ENCODE measurements around the gene CENPF.

DNA sequence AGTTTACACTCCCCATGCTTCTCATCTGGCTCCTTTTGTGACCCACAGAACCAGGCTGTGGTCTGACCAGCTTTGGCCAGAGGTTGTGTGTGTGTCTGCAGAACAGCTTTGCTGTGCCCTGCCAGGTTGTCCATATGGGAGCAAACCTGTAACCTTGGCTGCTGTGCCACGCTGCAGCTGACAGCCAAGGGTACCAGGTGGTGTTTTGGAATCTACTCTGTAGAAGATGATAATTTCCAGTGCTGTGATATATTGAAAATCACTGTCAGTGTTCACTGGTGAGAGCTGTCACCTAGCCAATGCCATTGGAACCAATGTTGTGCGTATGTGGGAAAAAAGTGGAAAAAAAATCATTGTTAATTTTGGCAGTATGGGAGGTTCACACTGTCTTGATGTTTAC, 18.2 kb downstream of the CENPF start:
- TF ChIP-seq, protein P1, sequence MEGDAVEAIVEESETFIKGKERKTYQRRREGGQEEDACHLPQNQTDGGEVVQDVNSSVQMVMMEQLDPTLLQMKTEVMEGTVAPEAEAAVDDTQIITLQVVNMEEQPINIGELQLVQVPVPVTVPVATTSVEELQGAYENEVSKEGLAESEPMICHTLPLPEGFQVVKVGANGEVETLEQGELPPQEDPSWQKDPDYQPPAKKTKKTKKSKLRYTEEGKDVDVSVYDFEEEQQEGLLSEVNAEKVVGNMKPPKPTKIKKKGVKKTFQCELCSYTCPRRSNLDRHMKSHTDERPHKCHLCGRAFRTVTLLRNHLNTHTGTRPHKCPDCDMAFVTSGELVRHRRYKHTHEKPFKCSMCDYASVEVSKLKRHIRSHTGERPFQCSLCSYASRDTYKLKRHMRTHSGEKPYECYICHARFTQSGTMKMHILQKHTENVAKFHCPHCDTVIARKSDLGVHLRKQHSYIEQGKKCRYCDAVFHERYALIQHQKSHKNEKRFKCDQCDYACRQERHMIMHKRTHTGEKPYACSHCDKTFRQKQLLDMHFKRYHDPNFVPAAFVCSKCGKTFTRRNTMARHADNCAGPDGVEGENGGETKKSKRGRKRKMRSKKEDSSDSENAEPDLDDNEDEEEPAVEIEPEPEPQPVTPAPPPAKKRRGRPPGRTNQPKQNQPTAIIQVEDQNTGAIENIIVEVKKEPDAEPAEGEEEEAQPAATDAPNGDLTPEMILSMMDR (IDR thresholded peaks at IDR 0.05), result no peak
- no peak for TF ChIP-seq POLR2A (IDR thresholded peaks at IDR 0.05)

All from esophagus squamous epithelium (tissue), 4 donors.